Panc1 (cell line): ENCODE measurements around the gene ABCC8. TPM values are rescaled to one million over a fixed set of nuclear protein-coding genes. Genes with fewer than 3 reads are reported as not detected.

Experiments
- ATAC-seq: fragments of 200-7000 bp; cut with Tn5 transposase; 2 replicates; pipeline ENCODE4 v1.9.1; 2020; ENCODE audit warnings: mild to moderate bottlenecking, moderate library complexity
- BruUV-seq: library from RNA; stranded (reverse); fragments of 400-500 nt; replicated peaks from 2 replicates; lab custom pipeline; 2021; lab: Mats Ljungman, UMichigan
- CTCF ChIA-PET: fragments of 300-600 bp; sonication (Branson Sonifier 250); formaldehyde crosslinking; loops from one replicate; lab custom pipeline; 2022; ENCODE audit warnings: antibody characterized with exemption; lab: Charles Lee
- POLR2A ChIA-PET: fragments of 300-600 bp; sonication (Branson Sonifier 250); formaldehyde crosslinking; loops from one replicate; lab custom pipeline; 2022; ENCODE audit warnings: antibody characterized with exemption; lab: Charles Lee
- DNase-seq: peaks from one replicate; pipeline ENCODE4 v3.0.0-alpha.2; 2010; ENCODE audit warnings: low read depth, low spot score
- H3K27ac ChIP-seq: 2 replicates; pipeline ENCODE4 v1.5.1; 2011; ENCODE audit warnings: mild to moderate bottlenecking, low read length, inconsistent platforms
- H3K27me3 ChIP-seq: fragments of 200-500 bp; sonication (Bioruptor generic); 2 replicates; pipeline ENCODE4 v1.6.0; 2014; ENCODE audit warnings: low read length, inconsistent platforms; ENCODE audit not compliant: control insufficient read depth, insufficient read depth
- H3K36me3 ChIP-seq: fragments of 200-500 bp; sonication (Bioruptor generic); 2 replicates; pipeline ENCODE4 v1.5.1; 2014; ENCODE audit warnings: inconsistent platforms, mild to moderate bottlenecking, low read length, moderate library complexity; ENCODE audit not compliant: control insufficient read depth, insufficient read depth
- H3K4me1 ChIP-seq: 2 replicates; pipeline ENCODE4 v1.5.1; 2011; ENCODE audit warnings: inconsistent platforms, mild to moderate bottlenecking, low read length, moderate library complexity; ENCODE audit not compliant: control insufficient read depth, insufficient read depth
- H3K4me3 ChIP-seq, 2 experiments: 2 replicates each; pipeline ENCODE4 v1.5.1; 2011 to 2012; ENCODE audit warnings: low read depth in 2 of 2, low read length in 2 of 2, mild to moderate bottlenecking in 2 of 2, inconsistent platforms in 1 of 2, moderate library complexity in 1 of 2
- H3K9me3 ChIP-seq: fragments of 200-500 bp; sonication (Bioruptor generic); 2 replicates; pipeline ENCODE4 v1.5.1; 2014; ENCODE audit warnings: low read depth, mild to moderate bottlenecking, inconsistent platforms, low read length, moderate library complexity; ENCODE audit not compliant: control insufficient read depth, insufficient read depth
- POLR2AphosphoS5 ChIP-seq: IDR thresholded peaks from 2 replicates; pipeline ENCODE4 v1.6.1; 2012; ENCODE audit warnings: mild to moderate bottlenecking, low read depth, low read length, moderate library complexity
- REST ChIP-seq, 2 experiments: IDR thresholded peaks; 2 replicates each; pipeline ENCODE4 v1.6.1; 2011 to 2012; ENCODE audit warnings: low read depth in 2 of 2, control low read depth in 1 of 2, low read length in 1 of 2, mild to moderate bottlenecking in 1 of 2, moderate library complexity in 1 of 2; ENCODE audit not compliant: insufficient read depth in 1 of 2
- SIN3A ChIP-seq: IDR thresholded peaks from 2 replicates; pipeline ENCODE4 v1.6.1; 2012; ENCODE audit warnings: low read depth, mild to moderate bottlenecking, low read length, moderate library complexity, borderline replicate concordance; ENCODE audit not compliant: insufficient read depth
- TCF7L2 ChIP-seq: IDR thresholded peaks from 2 replicates; pipeline ENCODE4 v1.6.1; 2011; ENCODE audit warnings: mild to moderate bottlenecking, low read depth, low read length, inconsistent platforms
- in situ Hi-C: cut with HindIII; loops from 2 replicates; pipeline ENCODE4 v1.10.0; 2016; ENCODE audit warnings: low sequenced_read_pairs, low pct_unique_long_range_greater_than_20kb
- intact Hi-C: fragments of 100-400 bp; cut with micrococcal nuclease; formaldehyde crosslinking; loops from one replicate; pipeline ENCODE4 v1.10.0; 2022; ENCODE audit not compliant: unreplicated experiment
- total RNA-seq: library from RNA; stranded (reverse); gene quantifications from one replicate; pipeline ENCODE4 v1.2.1, GENCODE V29; 2021; ENCODE audit not compliant: unreplicated experiment
- TF ChIP-seq, protein P1 (sequence below): fragments of 450-650 bp; IDR thresholded peaks from 2 replicates; pipeline ENCODE4 v1.5.1; 2017; ENCODE audit warnings: mild to moderate bottlenecking

The ABCC8 gene
- total RNA-seq, 1 experiment from 2014 or later, result 0.18 TPM

- TF ChIP-seq, protein P1, sequence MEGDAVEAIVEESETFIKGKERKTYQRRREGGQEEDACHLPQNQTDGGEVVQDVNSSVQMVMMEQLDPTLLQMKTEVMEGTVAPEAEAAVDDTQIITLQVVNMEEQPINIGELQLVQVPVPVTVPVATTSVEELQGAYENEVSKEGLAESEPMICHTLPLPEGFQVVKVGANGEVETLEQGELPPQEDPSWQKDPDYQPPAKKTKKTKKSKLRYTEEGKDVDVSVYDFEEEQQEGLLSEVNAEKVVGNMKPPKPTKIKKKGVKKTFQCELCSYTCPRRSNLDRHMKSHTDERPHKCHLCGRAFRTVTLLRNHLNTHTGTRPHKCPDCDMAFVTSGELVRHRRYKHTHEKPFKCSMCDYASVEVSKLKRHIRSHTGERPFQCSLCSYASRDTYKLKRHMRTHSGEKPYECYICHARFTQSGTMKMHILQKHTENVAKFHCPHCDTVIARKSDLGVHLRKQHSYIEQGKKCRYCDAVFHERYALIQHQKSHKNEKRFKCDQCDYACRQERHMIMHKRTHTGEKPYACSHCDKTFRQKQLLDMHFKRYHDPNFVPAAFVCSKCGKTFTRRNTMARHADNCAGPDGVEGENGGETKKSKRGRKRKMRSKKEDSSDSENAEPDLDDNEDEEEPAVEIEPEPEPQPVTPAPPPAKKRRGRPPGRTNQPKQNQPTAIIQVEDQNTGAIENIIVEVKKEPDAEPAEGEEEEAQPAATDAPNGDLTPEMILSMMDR, result no peak
- TF ChIP-seq TCF7L2, result no peak
- TF ChIP-seq SIN3A, result no peak
- TF ChIP-seq POLR2AphosphoS5, result no peak
- TF ChIP-seq REST (IDR thresholded peaks at IDR 0.05; ENCODE audit: insufficient read depth in 1 of 2, low read depth in 2 of 2, low read length in 1 of 2), result no peak
- in situ Hi-C loops, result no loop called here
- ATAC-seq (no peak), DNase-seq (no peak)
- Histone ChIP-seq H3K4me1 (peaks cover 5% of the 10 kb centered on the region; the same call in 1 of the 2 replicates), H3K9me3 (no peaks in the 10 kb centered on the region), H3K27me3 (no peaks in the 10 kb centered on the region), H3K27ac (no peak overlapping the region), H3K4me3 (no peak overlapping the region), H3K36me3 (no peaks in the 10 kb centered on the region)
- ChIA-PET CTCF (no interaction called here), POLR2A (no interaction called here)
- BruUV-seq, result no TSS peak
- intact Hi-C loops, result no loop called here
Observed at GRCh38 chr11:17437366-17437765, 39.3 kb downstream of the ABCC8 start.

- Histone ChIP-seq H3K27me3 (no peaks in the 10 kb centered on the region), H3K4me1 (peaks cover under 1% of the 10 kb centered on the region; the same call in 1 of the 2 replicates), H3K4me3 (no peak overlapping the region), H3K27ac (no peak overlapping the region), H3K36me3 (no peaks in the 10 kb centered on the region), H3K9me3 (no peaks in the 10 kb centered on the region)
- no peak for ATAC-seq
- TF ChIP-seq, protein P1, result no peak
- TF ChIP-seq POLR2AphosphoS5 (no peak), REST (IDR thresholded peaks at IDR 0.05; ENCODE audit: insufficient read depth in 1 of 2, low read depth in 2 of 2, low read length in 1 of 2) (no peak), TCF7L2 (no peak)
- in situ Hi-C loops (no loop called here), intact Hi-C loops (no loop called here)
- POLR2A ChIA-PET, result no interaction called here
- BruUV-seq, result no TSS peak
- no peak for DNase-seq
- CTCF ChIA-PET, result interaction anchor here (0.6 kb wide), 1 partner anchor 1988 kb away, joined by 3 read pairs; no protein-coding TSS in a partner anchor
Observed at GRCh38 chr11:17434108-17434507, 42.5 kb downstream of the ABCC8 start.
